Astrocyte (in vitro differentiated cells and primary cell): ENCODE results near the gene PLCH2. TPM values are rescaled to one million over a fixed set of nuclear protein-coding genes. Genes with fewer than 3 reads are reported as not detected.
"Not testable (repeated sequence)": the region's sequence is repeated elsewhere in the genome, so short reads cannot be mapped to it uniquely, and the experiment has no call there.

Experiments
- DNase-seq: peaks from one replicate; pipeline ENCODE4 v3.0.0-alpha.2; 2010; ENCODE audit warnings: low read depth
- FAIRE-seq: peaks from 2 replicates; lab custom pipeline; 2011; peaks lifted over from hg19 to GRCh38; lab: Jason Lieb, UNC
- H2AFZ ChIP-seq: 2 replicates; pipeline ENCODE4 v1.6.0; 2012; ENCODE audit warnings: low read depth, low read length, inconsistent platforms
- H3K27ac ChIP-seq: 2 replicates; pipeline ENCODE4 v1.5.1; 2011; ENCODE audit warnings: low read depth, low read length, inconsistent platforms
- H3K27me3 ChIP-seq: 2 replicates; pipeline ENCODE4 v1.6.0; 2011; ENCODE audit warnings: low read length, inconsistent platforms; ENCODE audit not compliant: insufficient read depth
- H3K36me3 ChIP-seq: 2 replicates; pipeline ENCODE4 v1.5.1; 2011; ENCODE audit warnings: low read length, inconsistent platforms; ENCODE audit not compliant: insufficient read depth
- H3K4me1 ChIP-seq: 2 replicates; pipeline ENCODE4 v1.5.1; 2011; ENCODE audit warnings: low read length, inconsistent platforms; ENCODE audit not compliant: insufficient read depth
- H3K4me2 ChIP-seq: 2 replicates; pipeline ENCODE4 v1.6.0; 2012; ENCODE audit warnings: low read length, inconsistent platforms
- H3K4me3 ChIP-seq: 2 replicates; pipeline ENCODE4 v1.5.1; 2011; ENCODE audit warnings: low read depth, mild to moderate bottlenecking, low read length, inconsistent platforms; ENCODE audit not compliant: insufficient read depth
- H3K79me2 ChIP-seq: 2 replicates; pipeline ENCODE4 v1.6.0; 2012; ENCODE audit warnings: mild to moderate bottlenecking, low read length, inconsistent platforms; ENCODE audit not compliant: insufficient read depth
- H3K9ac ChIP-seq: 2 replicates; pipeline ENCODE4 v1.6.0; 2012; ENCODE audit warnings: mild to moderate bottlenecking, low read length, inconsistent platforms
- H3K9me3 ChIP-seq: 2 replicates; pipeline ENCODE4 v1.5.1; 2012; ENCODE audit warnings: low read depth, mild to moderate bottlenecking, low read length, inconsistent platforms; ENCODE audit not compliant: insufficient read depth
- H4K20me1 ChIP-seq: 2 replicates; pipeline ENCODE4 v1.6.0; 2012; ENCODE audit warnings: low read length, inconsistent platforms; ENCODE audit not compliant: insufficient read depth
- H3K27ac Mint-ChIP-seq: one replicate; pipeline ENCODE4 v1.8.0; 2021; ENCODE audit warnings: mild to moderate bottlenecking, mixed read lengths; ENCODE audit not compliant: unreplicated experiment
- H3K27me3 Mint-ChIP-seq: one replicate; pipeline ENCODE4 v1.8.0; 2021; ENCODE audit warnings: low read depth, mixed read lengths; ENCODE audit not compliant: unreplicated experiment
- H3K36me3 Mint-ChIP-seq: one replicate; pipeline ENCODE4 v1.8.0; 2021; ENCODE audit warnings: low read depth, mixed read lengths; ENCODE audit not compliant: unreplicated experiment
- H3K4me1 Mint-ChIP-seq: one replicate; pipeline ENCODE4 v1.8.0; 2021; ENCODE audit warnings: low read depth, mixed read lengths; ENCODE audit not compliant: unreplicated experiment
- H3K4me3 Mint-ChIP-seq: one replicate; pipeline ENCODE4 v1.8.0; 2021; ENCODE audit warnings: mild to moderate bottlenecking, moderate library complexity, mixed read lengths; ENCODE audit not compliant: unreplicated experiment
- H3K9me3 Mint-ChIP-seq: one replicate; pipeline ENCODE4 v1.8.0; 2021; ENCODE audit warnings: mild to moderate bottlenecking, mixed read lengths; ENCODE audit not compliant: unreplicated experiment
- EZH2 ChIP-seq: IDR thresholded peaks from 2 replicates; pipeline ENCODE4 v1.6.1; 2012; ENCODE audit warnings: mild to moderate bottlenecking, low read length, inconsistent platforms; ENCODE audit not compliant: insufficient read depth
- total RNA-seq: library from RNA; stranded (reverse); gene quantifications from 2 replicates; pipeline ENCODE4 v1.2.1, GENCODE V29; 2021
- TF ChIP-seq, protein P1 (sequence below): IDR thresholded peaks from 2 replicates; pipeline ENCODE4 v1.5.1; 2011; ENCODE audit warnings: low read depth, mild to moderate bottlenecking, inconsistent platforms, low read length, moderate library complexity; ENCODE audit not compliant: insufficient read depth

The PLCH2 gene
- total RNA-seq, 1 donor from 2014 or later = 2.0 TPM

DNA sequence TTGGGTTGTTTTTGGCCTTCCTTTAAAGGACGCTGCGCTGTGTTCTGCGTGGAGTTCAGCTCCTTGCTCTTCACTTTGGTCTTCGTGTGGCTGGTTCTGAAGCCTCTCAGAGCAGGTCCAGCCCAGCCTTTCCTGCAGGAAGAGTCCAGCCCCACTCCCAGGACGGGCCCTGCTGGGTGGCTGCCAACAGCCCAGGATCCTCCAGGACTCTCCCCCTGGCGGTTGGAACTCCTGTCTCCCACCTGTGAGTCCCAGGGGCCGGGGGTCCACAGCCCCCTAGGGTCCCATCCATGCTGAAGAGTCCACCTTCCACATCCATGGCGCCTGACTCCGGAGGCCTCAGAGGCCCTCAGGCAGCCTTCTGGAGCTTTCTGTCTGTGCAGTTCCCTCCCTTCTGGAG is 75.5 kb downstream of the PLCH2 start:
- not testable (repeated sequence) for H3K27me3 ChIP-seq, H3K36me3 Mint-ChIP-seq, H3K36me3 ChIP-seq, DNase-seq, H3K9me3 ChIP-seq, FAIRE-seq, H3K4me3 Mint-ChIP-seq, H3K4me3 ChIP-seq, H3K27ac Mint-ChIP-seq, H2AFZ ChIP-seq, H4K20me1 ChIP-seq, H3K4me2 ChIP-seq, H3K9me3 Mint-ChIP-seq, H3K4me1 Mint-ChIP-seq, H3K27ac ChIP-seq, H3K79me2 ChIP-seq, H3K9ac ChIP-seq
- H3K27me3 Mint-ChIP-seq = peaks cover 16% of the 10 kb centered on the region
- peaks cover 29% of the 10 kb centered on the region for H3K4me1 ChIP-seq

DNA sequence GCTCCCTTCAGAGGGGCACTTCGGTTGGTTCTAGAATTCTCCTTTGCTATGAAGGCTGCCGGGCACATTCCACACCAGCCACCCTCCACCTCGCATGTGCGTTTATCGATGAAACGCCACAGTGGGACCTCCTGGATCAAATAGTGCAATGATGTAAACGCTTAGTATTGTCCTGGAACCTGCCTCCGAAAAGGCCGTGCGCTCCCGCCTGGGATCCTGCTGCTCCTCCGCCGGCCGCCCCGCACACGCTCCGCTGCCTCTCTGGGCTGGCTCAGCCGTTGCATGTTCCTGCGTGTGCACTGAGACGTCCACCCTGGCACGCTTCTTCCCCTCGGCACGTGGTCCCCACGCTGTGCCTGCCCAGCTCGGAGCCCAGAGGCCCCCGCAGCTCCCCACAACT is 76.1 kb downstream of the PLCH2 start:
- Histone ChIP-seq H3K4me2 (no peak overlapping the region), H3K36me3 (no peaks in the 10 kb centered on the region), H3K9me3 (no peaks in the 10 kb centered on the region), H3K27me3 (no peaks in the 10 kb centered on the region), H2AFZ (no peak overlapping the region), H3K9ac (no peak overlapping the region), H3K27ac (no peak overlapping the region), H3K4me3 (no peak overlapping the region), H4K20me1 (no peaks in the 10 kb centered on the region), H3K4me1 (peaks cover 24% of the 10 kb centered on the region), H3K79me2 (no peaks in the 10 kb centered on the region)
- no peaks in the 10 kb centered on the region for H3K36me3 Mint-ChIP-seq
- H3K4me3 Mint-ChIP-seq = no peak overlapping the region
- no peaks in the 10 kb centered on the region for H3K9me3 Mint-ChIP-seq
- DNase-seq (no peak), FAIRE-seq (no peak)
- H3K27me3 Mint-ChIP-seq = peaks cover 18% of the 10 kb centered on the region
- no peaks in the 10 kb centered on the region for H3K4me1 Mint-ChIP-seq
- no peak for TF ChIP-seq EZH2
- TF ChIP-seq, protein P1, sequence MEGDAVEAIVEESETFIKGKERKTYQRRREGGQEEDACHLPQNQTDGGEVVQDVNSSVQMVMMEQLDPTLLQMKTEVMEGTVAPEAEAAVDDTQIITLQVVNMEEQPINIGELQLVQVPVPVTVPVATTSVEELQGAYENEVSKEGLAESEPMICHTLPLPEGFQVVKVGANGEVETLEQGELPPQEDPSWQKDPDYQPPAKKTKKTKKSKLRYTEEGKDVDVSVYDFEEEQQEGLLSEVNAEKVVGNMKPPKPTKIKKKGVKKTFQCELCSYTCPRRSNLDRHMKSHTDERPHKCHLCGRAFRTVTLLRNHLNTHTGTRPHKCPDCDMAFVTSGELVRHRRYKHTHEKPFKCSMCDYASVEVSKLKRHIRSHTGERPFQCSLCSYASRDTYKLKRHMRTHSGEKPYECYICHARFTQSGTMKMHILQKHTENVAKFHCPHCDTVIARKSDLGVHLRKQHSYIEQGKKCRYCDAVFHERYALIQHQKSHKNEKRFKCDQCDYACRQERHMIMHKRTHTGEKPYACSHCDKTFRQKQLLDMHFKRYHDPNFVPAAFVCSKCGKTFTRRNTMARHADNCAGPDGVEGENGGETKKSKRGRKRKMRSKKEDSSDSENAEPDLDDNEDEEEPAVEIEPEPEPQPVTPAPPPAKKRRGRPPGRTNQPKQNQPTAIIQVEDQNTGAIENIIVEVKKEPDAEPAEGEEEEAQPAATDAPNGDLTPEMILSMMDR = no peak
- H3K27ac Mint-ChIP-seq = no peak overlapping the region

DNA sequence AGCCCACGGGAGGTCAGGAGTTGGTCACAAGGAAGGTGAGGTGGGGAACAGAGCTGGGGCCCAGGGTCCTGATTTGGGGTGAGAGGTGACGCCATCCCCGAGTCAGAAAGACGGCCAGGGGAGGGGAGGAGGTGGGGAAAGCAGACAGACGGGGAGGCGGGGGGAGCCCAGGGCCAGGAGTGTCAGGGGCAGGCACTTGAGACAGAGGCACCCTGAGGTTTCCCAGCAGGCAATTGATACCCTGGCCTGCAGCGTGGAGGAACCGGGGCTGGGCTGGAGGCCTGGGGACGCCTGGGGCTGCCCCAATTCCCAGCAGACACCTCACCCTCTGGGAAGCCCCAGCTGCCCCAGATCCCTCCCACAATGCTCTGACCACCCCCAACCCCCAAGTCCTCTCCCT is 77.0 kb downstream of the PLCH2 start:
- not testable (repeated sequence) for H3K9me3 Mint-ChIP-seq, DNase-seq, H3K4me3 Mint-ChIP-seq, H4K20me1 ChIP-seq, H3K79me2 ChIP-seq, FAIRE-seq, H3K27ac ChIP-seq, H3K4me3 ChIP-seq, H3K9me3 ChIP-seq, H3K9ac ChIP-seq, H3K4me1 Mint-ChIP-seq, H3K27ac Mint-ChIP-seq, H2AFZ ChIP-seq, H3K36me3 ChIP-seq, H3K27me3 ChIP-seq, H3K4me2 ChIP-seq, H3K36me3 Mint-ChIP-seq
- H3K4me1 ChIP-seq = peaks cover 15% of the 10 kb centered on the region
- peaks cover 18% of the 10 kb centered on the region for H3K27me3 Mint-ChIP-seq
